GM21576 (cell line): ENCODE data around the gene SNRNP35.
"Not testable (repeated sequence)": the region's sequence is repeated elsewhere in the genome, so short reads cannot be mapped to it uniquely, and the experiment has no call there.

Experiments used
- ATAC-seq: cut with Tn5 transposase; IDR thresholded peaks from one replicate; pipeline ENCODE4 v1.9.1; 2021; ENCODE audit warnings: mild to moderate bottlenecking, moderate library complexity; ENCODE audit not compliant: unreplicated experiment

SNRNP35 gene, protein sequence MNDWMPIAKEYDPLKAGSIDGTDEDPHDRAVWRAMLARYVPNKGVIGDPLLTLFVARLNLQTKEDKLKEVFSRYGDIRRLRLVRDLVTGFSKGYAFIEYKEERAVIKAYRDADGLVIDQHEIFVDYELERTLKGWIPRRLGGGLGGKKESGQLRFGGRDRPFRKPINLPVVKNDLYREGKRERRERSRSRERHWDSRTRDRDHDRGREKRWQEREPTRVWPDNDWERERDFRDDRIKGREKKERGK

DNA sequence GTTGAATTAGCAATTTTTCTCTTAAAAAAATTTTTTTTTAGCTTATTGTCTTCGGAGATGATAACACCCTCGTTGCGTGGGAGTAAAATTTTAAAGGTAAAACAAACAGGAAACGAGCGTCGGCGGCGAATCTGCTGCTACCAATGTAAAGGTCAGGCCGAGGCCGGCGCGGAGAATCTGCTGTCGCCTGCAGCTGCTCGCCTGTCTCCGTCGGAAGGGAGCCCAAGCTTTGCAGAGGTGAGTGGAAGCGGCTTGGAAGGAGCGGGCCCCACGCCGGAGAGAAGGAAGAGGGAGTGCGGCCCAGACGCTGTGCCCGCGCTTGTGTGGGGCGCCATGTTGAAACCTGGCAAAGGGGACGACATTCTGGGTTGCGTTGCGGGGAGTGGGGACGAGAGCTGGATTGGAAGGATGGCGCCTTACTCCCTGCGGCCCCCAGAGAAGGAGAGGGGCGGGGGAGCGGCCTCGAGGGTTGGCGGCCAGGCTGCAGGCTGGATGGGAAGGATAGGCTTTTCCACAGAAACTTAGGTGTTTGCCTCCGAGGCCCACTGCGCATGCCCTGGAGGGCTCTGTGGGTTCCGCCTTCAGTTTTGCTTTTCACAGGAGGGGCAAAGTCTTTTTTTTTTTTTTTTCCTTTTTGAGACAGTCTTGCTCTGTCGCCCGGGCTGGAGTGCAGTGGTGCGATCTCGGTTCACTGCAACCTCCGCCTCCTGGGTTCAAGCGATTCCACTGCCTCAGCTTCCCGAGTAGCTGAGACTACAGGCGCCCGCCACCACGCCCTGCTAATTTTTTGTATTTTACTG is at the start of gene SNRNP35:
SNRNP35 (plus strand) TSS at position 160 of the 800 bp plus-strand sequence. CDS start 7,402 bp downstream, outside the sequence.
- ATAC-seq = peak; percentile 48

DNA sequence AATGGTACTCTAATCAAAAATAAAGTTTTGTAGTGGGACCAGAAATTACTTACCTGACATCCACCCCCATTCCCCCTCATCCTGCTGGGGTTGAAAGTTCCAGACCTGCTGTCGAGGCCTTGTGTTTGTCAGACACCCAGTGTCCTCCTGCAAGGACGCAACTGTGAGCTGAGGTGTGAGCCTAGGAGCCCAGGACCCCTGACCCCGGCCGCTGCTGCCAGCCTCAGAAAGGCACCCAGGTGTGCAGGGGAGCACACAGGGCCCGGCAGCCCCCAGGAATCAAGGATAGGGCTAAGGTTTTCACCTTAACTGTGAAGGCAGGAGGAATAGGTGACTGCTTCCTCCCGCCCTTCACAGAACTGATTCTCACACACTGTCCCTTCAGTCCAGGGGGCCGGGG is 49.3 kb upstream of the SNRNP35 start:
- ATAC-seq = not testable (repeated sequence)

DNA sequence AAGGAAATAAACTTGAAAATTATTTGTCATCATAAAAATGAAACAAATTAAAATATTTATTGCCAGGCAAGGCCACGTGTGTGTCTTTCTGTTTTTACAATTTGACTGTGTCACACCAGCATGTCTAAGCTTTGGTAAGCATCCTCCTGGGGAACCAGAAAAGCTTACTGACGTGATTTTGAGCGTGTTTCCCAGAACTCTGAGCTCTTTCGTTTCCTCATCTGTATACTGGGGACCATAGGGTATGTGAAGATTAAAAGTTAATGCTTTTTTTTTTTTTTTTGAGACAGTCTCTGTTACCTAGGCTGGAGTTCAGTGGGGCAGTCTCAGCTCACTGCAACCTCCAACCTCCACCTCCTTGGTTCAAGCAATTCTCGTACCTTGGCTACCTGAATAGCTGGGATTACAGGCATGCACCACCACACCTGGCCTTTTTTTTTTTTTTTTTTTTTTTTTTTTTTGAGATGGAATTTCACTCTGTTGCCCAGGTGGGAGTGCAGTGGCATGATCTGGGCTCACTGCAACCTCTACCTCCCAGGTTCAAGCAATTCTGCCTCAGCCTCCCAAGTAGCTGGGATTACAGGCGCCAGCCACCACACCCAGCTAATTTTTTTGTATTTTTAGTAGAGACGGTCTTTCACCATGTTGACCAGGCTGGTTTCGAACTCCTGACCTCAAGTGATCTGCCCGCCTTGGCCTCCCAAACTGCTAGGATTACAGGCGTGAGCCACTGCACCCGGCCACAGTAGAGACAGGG is 48.5 kb upstream of the SNRNP35 start:
- not testable (repeated sequence) for ATAC-seq

DNA sequence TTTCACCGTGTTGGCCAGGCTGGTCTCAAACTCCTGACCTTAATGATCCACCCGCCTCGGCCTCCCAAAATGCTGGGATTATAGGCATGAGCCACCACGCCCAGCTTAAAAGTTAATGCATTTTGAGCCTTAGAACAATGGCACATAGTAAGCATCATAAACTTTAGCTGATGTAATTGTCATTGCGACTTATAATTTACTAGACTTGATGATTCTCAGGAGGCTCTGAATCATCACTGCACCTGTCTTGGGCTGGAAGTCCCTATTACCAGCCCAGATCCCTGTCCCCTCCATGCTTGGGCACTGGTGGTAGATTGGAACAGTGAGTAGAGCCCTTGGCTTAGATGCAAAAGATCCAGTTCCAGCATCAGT is 47.9 kb upstream of the SNRNP35 start:
- ATAC-seq = no peak

DNA sequence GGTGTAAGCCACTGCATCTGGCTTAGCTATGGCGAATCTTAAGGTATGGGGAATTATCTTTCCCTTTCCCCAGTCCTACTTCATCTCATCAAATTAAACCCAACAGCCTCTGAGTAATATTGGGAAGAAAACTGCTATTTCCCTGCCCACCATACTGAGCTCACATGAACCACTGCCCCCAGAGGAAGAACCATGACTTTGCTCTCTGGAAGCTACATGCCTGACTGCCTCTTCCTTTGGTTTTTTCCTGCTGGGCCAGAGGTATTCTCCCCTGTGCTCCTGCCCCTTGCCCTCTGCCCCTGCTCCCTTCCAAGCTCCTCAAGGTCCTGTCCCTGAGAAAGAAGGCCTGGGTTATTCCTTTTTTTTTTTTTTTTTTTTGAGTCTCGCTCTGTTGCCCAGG is 36.6 kb upstream of the SNRNP35 start:
- ATAC-seq = no peak

DNA sequence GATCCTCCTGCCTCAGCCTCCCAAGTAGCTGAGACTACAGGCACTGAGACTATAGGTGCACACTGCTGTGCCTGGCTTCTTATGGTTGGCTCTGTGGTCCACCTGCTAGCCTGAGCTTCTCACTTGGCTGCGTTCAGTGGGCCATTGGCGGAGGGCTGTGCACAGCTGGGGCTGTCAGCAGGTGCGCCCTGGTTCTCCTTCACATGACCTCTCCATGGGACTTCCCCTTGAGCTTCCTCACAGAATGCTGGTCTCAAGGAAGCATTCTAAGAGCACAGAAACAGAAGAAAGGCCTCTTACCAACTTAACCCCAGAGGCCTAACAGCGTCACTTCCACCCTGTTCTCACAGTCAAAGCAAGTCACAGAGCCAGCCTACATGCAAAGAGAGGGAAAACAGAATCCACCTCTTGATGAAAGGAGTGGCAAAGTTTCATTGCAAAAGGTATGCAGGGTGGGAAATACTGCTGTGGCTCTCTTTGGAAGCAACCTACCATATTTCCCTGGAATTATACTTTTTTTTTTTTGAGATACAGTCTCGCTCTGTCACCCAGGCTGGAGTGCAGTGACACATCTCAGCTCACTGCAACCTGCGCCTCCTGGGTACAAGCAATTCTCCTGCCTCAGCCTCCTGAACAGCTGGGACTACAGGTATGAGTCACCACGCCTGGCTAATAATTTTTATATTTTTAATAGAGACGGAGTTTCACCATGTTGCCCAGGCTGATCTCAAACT is 30.7 kb upstream of the SNRNP35 start:
- ATAC-seq = peak; percentile 93

DNA sequence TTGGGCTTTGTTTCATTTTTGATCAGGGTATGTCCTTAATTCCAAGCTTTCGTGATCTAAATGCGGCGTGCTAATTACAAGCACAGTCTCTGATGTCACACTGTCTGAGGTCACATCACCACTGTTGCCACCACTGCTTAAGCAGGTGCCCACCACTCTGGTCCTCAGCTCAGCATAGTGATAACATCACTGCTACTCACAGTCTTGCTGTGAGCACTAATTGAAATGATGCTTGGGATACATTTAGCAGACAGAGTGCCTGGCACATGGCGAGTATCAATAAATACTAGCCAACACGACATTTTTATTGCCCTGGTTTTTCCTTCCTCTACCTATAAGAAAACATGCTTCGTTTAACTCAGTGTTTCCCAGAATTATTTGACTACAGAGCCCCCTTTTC is 29.3 kb upstream of the SNRNP35 start:
- ATAC-seq = no peak

DNA sequence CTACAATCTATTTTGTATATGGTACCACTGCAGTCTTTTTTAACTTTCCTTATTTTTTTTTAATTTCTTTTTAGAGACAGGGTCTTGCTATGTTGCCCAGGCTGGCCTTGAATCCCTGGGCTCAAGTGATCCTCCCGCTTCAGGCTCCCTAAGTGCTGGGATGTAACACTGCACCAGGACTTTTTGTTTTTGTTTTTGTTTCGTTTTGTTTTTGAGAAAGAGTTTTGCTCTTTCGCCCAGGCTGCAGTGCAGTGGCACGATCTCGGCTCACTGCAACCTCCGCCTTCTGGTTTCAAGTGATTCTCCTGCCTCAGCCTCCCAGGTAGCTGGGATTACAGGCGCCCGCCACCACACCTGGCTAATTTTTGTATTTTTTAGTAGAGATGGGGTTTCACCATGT is 28.8 kb upstream of the SNRNP35 start:
- ATAC-seq = not testable (repeated sequence)

DNA sequence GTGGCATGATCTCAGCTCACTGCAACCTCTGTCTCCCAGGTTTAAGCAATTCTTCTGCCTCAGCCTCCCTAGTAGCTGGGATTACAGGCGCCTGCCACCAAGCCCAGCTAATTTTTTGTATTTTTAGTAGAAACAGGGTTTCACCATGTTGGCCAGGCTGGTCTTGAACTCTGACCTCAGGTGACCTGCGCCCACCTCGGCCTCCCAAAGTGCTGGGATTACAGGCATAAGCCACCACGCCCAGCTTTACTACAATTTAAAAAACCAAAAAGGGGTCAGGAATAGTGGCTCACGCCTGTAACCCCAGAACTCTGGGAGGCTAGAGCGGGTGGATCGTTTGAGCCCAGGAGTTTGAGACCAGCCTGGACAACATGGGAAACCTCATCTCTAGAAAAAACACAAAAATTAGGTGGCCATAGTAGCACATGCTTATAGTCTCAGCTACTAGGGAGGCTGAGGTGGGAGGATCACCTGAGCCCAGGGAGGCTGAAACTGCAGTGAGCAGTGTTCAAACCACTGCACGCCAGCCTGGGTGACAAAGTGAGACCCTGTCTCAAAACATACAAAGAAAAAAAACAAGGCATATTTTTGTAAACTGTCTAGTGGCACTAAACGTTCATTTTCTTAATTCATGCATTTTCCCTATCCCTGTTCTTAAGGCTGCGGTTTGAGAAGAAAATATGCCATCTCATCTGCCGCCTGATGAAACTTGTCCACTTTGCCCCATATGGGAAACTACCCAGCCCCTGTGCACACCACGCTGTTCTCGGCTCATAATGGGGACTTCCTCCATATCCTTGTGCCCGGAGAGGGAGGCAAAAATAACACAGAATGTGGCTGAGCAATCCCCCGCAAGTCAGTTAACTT is 25.8 kb upstream of the SNRNP35 start:
- ATAC-seq = not testable (repeated sequence)

DNA sequence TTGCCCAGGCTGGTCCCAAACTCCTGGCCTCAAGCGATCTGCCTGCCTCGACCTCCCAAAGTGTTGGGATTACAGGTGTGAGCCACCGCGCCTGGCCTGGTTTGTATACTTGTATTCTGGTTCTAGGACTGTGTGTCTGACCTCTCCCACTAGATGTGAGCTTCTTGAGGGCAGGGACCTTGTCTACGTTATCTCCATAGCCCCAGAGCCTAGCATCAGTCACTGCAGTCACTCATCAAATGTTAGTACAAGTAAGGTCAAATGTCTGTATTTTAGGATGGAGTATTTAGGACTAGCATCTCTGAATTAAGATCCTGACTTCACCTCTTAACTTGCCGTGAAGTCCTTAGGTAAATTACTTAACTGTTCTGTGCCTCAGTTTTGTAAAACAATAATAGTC is 24.3 kb upstream of the SNRNP35 start:
- ATAC-seq = no peak

DNA sequence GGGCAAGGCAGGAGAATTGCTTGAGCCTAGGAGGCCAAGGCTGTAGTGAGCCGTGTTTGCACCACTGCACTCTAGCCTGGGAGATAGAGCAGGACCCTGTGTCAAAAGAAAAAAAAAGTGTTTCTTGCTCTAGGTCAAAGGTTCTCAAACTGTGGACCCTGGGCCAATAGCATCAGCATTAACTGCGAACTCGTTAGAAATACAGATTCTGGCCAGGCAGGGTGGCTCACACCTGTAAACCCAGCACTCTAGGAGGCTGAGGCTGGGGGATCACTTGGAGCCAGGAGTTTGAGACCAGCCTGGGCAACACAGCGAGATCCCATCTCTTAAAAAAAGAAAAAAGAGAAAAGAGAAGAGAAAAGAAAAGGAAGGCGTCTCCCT is 22.3 kb upstream of the SNRNP35 start:
- ATAC-seq = no peak

DNA sequence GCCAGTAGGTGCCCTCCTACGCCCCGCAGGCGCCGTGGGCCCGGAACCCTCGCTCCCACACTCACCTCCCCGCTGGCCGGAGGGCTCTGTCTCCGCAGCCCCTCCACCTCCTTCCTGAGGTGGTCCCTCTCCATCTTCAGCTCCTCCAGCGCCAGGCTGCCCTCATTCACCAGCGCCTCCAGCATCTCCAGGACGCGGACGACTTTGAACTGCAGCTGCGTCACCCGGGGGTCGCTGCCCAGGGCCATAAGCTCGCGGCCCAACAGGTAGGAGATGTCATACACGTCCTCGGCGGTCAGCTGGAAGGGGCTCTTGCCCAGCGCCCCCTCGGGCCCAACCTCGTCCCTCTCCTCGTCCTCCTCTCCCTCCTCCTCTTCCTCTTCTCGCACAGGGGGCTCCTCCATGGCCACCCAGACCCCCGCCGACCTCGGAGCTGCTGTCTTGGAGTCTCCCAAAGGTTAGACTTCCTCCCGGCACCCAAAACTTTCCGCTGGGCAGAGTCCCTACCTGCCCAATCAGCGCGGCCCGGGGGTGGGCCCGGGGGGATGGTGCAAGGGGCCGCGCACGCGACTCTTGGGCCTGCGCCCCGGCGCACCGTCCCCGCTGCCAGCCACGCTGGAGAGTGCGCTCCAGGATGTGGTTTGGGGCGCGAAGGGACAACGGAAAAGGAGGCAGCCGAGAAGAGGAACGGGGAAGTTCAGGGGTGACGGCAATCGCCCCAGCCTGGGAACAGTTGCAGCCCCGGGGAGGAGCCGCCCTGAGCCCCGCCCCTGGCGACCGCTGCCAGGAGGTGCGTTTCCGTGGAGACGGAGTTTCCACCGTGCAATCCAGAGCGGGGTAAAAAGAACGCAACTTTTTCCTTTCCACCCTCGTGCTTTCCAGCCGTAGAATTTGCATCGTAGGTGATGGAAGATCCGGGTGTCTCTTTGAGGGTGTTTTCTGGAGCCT is 21.6 kb upstream of the SNRNP35 start, which contains the start of gene RILPL2:
RILPL2 (minus strand) TSS at position 668 of the 948 bp plus-strand sequence; CDS start at position 404, 264 bp downstream.
- peak; percentile 67 for ATAC-seq

DNA sequence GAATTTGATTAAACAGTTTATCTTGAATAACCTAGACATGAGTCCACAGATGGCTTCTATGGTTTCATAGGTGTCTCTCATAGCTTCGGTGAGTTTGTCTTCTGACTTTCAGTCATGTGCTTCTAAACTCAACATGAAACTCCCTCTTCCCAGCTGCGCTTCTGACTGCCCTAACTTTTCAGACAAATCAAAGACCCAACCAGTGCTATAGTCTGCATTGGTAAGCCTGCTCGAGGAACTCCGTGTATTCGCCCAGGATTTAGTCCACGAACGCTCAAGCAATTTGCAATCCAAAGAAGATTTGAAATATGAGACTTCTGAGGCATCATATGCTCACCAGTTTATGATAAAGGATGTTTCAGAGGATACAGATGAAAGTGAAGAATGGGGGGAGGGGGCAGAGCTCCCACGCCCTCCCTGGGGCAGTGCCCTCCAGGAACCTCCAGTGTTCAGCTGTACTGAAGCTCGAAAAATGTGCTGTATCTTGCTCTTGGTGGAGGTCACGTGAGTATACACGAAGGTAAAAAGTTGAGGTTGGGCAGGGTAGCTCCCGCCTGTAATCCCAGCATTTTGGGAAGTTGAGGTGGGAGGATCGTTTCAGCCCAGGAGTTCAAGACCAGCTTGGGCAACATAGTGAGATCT is 16.3 kb upstream of the SNRNP35 start:
- peak; percentile 54 for ATAC-seq

DNA sequence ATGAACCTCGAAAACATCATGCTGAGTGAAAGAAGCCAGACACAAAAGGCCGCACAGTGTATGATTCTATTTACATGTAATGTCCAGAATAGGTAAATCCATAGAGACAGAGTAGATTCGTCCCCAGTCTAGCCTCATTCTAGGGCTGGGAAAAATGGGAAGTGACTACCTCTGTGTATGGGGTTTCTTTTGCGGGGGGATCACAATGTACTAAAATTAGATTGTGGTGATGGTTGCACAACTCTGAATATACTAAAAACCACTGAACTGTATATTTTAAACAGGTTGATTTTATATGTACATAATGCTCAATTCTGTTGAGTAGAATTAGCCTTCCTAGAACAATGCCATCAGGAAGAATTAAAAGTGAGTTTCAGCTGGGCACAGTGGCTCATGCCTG is 15.2 kb upstream of the SNRNP35 start:
- ATAC-seq = no peak

DNA sequence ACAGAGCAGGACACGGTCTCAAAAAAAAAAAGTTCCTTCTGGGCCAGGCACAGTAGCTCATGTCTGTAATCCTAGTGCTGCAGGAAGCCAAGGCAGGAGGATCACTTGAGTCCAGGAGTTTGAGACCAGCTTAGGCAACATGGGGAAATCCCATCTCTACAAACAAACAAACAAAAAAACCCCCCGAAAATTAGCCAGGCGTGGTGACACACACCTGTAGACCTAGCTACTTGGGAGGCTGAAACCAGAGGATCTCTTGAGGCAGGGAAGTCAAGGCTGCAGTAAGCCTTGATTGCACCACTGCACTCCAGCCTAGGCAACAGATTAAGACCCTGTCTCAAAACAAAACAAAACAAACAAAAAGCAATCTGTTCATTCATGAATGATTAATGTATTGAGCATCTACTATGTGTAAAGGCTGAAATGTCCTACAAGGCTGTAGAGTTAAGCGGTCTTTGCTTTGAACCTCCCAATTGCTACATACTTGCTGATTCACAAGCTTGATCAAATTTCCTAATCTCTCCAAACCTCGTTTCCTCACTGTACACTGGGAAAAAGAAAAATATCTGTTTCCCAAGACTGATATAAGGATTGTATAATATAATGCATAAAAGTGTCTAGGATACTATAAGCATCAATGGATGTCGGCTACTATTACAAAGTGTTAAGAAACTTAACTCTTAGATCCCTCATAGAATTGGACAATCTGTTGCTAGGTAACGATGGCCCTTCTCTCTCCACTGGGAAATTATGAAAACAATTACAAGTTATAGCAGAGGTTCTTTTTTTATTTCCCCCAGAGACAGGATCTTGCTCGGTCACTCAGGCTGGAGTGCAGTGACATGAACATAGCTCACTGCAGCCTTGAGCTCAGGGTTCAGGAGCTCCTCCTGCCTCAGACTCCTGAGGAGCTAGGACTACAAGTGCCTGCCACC is 13.6 kb upstream of the SNRNP35 start:
- no peak for ATAC-seq

DNA sequence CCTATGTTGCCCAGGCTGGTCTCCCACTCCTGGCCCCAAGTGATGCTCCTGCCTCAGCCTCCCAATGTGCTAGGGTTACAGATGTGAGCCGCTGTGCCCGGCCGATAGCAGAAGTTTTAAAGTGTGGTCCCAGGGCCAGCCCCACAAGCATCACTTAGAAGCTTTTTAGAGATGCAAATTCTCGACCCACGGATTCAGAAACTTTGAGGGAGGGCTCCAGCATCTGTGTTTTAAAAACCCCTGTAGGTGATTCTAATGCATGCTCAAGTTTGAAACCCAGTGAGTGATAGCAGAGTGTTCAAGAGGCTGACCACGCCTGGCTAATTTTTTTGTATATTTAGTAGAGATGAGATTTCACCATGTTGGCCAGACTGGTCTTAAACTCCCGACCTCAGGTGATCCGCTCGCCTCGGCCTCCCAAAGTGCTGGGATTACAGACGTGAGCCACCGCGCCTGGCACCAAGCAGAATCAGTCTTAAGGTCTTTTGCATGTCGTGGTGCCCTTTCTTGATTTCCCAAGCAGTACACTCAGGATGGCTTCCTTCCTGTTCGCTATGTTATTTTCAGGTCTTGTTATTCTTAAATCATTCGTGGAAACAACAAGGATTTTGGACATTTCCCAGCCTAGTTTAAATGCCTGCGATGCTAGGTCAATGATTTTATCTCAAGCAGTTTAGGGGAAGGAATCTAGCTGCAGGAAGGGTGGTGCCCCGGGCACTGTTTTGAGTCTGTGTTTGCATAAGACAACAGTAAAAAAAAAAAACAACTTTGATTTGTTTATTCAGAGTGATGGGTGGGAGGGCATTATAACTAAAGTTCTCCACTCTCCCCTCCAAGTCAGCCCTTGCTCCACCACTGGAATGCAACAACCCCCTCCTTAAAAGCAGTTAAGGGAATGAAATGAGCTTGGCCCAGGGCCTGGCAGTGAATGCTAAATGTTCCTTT is 12.3 kb upstream of the SNRNP35 start:
- no peak for ATAC-seq
